Stimulated activated effector memory CD8-positive, alpha-beta T cell treated with anti-CD3 and anti-CD28 coated beads, Interleukin-12 subunit alpha, Interleukin-12 subunit beta, amount 100 ng/mL, for 72 hours (primary cell): ENCODE data around the gene MTCL3.
A peak's percentile ranks its signal among the peaks of the same experiment; 100 is the strongest.

Source experiments
- ATAC-seq: fragments of 150-1000 bp; cut with Tn5 transposase; 2 replicates; pipeline ENCODE4 v1.10.0; 2021
- DNase-seq, 2 donors: peaks; one replicate each; pipeline ENCODE4 v3.0.0; 2021 to 2022; ENCODE audit warnings: low spot score in 2 of 2
- H3K27ac Mint-ChIP-seq: one replicate; pipeline ENCODE4 v1.8.0; 2022; ENCODE audit warnings: mild to moderate bottlenecking, mixed read lengths
- H3K36me3 Mint-ChIP-seq: one replicate; pipeline ENCODE4 v1.8.0; 2022; ENCODE audit warnings: mild to moderate bottlenecking, mixed read lengths
- H3K4me1 Mint-ChIP-seq: one replicate; pipeline ENCODE4 v1.8.0; 2022; ENCODE audit warnings: mixed read lengths
- H3K4me3 Mint-ChIP-seq: one replicate; pipeline ENCODE4 v1.8.0; 2022; ENCODE audit warnings: mild to moderate bottlenecking, mixed read lengths
- H3K9me3 Mint-ChIP-seq: one replicate; pipeline ENCODE4 v1.8.0; 2022; ENCODE audit warnings: mixed read lengths

MTCL3 gene

DNA sequence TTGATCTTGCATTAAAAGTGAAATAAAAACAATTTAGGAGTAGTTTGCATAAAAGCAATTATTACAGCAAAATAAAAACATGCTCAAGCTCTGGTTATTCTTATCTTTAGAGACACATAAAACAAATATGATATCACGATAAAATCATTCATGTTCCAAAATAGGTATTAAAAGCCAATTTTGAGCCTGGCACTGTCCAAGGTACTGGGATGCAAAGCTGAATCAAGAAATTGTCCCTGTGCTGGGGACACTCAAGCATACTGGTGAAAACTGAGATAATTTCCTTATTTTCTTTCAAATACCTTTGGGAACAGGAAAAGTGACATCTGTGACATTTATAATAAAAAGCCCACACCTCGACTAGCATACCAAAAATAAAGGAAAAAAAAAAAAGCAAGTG is 931 bp upstream of the MTCL3 start:
- Mint-ChIP-seq H3K9me3 (no peaks in the 10 kb centered on the region), H3K4me1 (peaks cover 22% of the 10 kb centered on the region), H3K36me3 (peaks cover 1% of the 10 kb centered on the region), H3K27ac (no peak overlapping the region), H3K4me3 (peak overlapping the region; percentile 68)
- ATAC-seq: no peak
- DNase-seq: no peak

- peaks cover 27% of the 10 kb centered on the region for H3K4me1 Mint-ChIP-seq
- no peak for ATAC-seq
- H3K9me3 Mint-ChIP-seq: no peaks in the 10 kb centered on the region
- H3K4me3 Mint-ChIP-seq: peak overlapping the region; percentile 68
- H3K27ac Mint-ChIP-seq: peak overlapping the region; percentile 5
- DNase-seq: no peak
- peaks cover 8% of the 10 kb centered on the region for H3K36me3 Mint-ChIP-seq
Observed at GRCh38 chr6:127519469-127519785, 292 bp upstream of the MTCL3 start.

- no peak for ATAC-seq
- no peak for DNase-seq
- no peaks in the 10 kb centered on the region for H3K9me3 Mint-ChIP-seq
- H3K36me3 Mint-ChIP-seq: peaks cover 19% of the 10 kb centered on the region
- peak overlapping the region; percentile 68 for H3K4me3 Mint-ChIP-seq
- peaks cover 33% of the 10 kb centered on the region for H3K4me1 Mint-ChIP-seq
- H3K27ac Mint-ChIP-seq: peak overlapping the region; percentile 5
Observed at GRCh38 chr6:127518191-127518709, 885 bp downstream of the MTCL3 start.

DNA sequence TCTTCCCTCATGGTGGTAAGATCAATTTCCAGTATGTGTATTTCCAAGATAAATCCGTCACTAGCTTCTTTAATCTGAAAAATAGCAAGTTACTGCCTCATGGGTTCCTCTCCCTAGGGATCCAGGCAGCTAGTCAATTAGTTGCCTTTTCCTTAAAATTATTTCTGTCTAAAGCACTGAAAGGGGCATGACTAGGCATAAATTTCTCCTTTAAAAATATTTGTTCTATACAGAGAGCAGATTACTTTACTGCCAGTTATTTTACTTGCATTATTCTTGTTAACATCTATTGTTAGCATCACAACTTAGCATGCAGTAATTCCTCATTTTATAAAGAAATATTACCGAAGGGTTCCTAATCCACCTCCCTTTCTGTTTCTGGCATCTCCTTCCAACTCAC is 1.4 kb downstream of the MTCL3 start:
- Mint-ChIP-seq H3K9me3 (no peaks in the 10 kb centered on the region), H3K4me3 (peak overlapping the region; percentile 68), H3K4me1 (peaks cover 33% of the 10 kb centered on the region), H3K36me3 (peaks cover 25% of the 10 kb centered on the region), H3K27ac (no peak overlapping the region)
- no peak for DNase-seq
- ATAC-seq: no peak

GRCh38 chr6:127516662-127517273 is 2.4 kb downstream of the MTCL3 start:
- peak overlapping the region; percentile 69 for H3K27ac Mint-ChIP-seq
- H3K4me1 Mint-ChIP-seq: peaks cover 33% of the 10 kb centered on the region
- H3K9me3 Mint-ChIP-seq: no peaks in the 10 kb centered on the region
- ATAC-seq (peak; percentile 68), DNase-seq (peak in 1 of 2 donors; percentile 25)
- peak overlapping the region; percentile 88 for H3K4me3 Mint-ChIP-seq
- peaks cover 34% of the 10 kb centered on the region for H3K36me3 Mint-ChIP-seq

DNA sequence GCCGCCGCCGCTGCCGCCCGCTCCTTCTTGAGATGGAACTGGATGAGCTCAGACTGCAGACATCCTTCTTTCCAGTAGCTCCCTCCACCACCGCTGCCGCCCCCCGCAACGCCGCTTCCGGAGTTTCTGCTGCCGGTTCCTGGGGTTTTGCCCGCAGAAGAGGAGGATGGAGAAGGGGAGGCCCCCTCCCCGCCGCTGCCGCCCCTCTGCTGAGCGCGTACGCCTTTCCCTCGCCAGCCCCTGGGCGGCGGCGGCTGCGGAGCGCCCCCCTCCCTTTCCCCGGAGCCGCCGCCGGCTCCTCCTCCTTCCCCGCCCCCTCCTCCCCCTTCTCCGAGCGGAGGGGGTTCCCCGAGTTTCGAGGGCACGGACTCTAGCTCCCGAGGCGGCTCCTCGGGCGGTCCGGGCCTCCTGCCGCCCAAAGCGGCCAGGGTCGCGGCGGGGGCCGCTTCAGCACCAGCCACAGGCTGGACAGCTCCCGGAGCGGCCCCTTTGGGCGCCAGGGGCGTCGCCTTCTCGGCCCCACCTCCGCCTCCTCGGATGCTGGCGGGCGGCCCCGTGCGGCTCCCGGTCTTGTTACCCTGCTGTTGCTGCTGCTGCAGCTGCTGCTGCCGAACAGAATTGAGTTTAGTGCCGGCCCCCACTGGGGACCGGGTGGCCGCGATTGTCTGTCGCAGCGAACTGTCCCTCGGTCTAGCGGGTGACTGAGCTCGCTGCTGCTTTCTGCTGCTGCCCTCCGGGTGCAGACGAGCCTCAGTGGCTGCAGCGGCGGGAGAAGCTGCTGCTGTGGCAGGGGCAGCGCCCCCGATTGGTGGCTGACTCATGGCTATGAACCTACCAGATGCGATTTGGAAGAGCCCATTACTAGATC is 3.1 kb downstream of the MTCL3 start:
- H3K4me3 Mint-ChIP-seq: peak overlapping the region; percentile 88
- DNase-seq (peak; percentile 67 to 88), ATAC-seq (peak; percentile 84)
- H3K9me3 Mint-ChIP-seq: no peaks in the 10 kb centered on the region
- H3K36me3 Mint-ChIP-seq: peaks cover 42% of the 10 kb centered on the region
- peak overlapping the region; percentile 69 for H3K27ac Mint-ChIP-seq
- peaks cover 33% of the 10 kb centered on the region for H3K4me1 Mint-ChIP-seq

DNA sequence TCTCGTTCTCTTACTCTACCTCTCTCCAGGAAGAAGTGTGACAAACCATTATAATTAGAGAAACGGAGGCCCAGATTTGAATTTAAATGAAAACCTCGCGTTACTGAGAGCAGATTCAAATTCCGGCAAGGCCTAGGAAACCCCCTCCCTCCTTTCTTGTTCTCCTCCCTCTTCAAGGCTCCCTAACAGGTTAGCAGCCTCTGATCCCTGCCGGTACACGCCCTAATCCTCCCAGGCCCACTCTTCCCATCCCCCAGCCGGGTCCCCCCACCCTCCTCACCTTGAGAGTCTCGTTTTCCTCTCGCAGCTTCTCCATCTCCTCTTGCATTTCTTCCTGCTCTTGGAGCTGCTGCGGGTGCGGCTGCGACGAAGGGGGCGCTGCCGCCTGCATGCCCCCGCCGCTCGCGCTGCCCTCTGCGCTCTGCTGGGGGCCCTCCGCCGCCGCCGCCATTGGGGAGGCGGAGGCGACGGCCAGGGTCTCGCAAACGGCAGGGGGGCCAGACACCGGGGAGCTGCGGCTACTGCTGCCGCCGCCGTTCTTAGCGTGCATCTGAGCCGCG is 3.8 kb downstream of the MTCL3 start:
- Mint-ChIP-seq H3K27ac (peak overlapping the region; percentile 54), H3K36me3 (peaks cover 49% of the 10 kb centered on the region), H3K4me3 (peak overlapping the region; percentile 88), H3K9me3 (no peaks in the 10 kb centered on the region), H3K4me1 (peaks cover 33% of the 10 kb centered on the region)
- DNase-seq: no peak
- peak; percentile 29 for ATAC-seq

DNA sequence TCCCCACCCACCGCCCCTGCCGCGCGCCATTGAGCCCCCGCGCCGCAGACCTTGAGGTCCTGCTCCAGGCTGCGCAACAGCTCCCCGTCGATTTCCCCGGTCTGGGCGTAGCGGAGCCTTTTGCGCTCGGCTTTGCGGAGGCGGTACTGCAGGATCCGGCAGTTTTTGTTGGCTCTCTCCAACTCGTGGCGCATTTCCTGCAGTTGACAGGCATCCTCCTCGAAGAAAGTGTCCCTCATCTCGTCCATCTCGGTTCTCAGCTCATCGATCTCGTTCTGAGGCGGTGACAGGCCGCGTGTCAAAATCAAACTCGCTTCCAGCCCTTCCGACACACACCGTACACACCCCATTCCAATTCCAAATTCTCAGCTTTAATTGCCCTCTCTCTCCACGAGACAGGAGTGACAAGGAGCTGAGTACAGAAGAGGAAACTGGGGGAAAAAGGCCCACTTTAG is 4.3 kb downstream of the MTCL3 start:
- Mint-ChIP-seq H3K4me3 (peak overlapping the region; percentile 88), H3K36me3 (peaks cover 51% of the 10 kb centered on the region), H3K4me1 (peaks cover 33% of the 10 kb centered on the region), H3K27ac (peak overlapping the region; percentile 54), H3K9me3 (no peaks in the 10 kb centered on the region)
- peak in 1 of 2 donors; percentile 60 for DNase-seq
- no peak for ATAC-seq

GRCh38 chr6:127514179-127514772 is 4.9 kb downstream of the MTCL3 start:
- H3K27ac Mint-ChIP-seq: no peak overlapping the region
- no peak for ATAC-seq

DNA sequence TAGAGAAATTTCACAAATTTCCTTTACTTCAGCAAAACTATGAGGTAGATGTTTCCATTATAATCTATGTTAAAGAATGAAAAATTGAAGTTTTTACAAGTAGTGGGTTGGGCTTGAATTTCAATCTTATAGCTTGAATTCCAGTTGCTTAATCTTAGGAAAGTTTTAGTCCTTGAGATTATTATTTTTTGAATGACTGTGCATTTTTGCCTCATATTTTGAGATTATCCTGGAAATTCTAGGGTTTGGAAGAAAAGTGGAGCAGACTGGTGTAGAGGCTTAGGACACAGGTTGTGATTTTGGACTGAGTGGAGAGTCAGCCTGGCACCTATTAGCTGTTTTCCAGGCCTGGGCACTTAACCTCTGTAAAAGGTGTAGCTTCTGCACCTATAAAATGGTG is 5.7 kb downstream of the MTCL3 start:
- peaks cover 26% of the 10 kb centered on the region for H3K4me1 Mint-ChIP-seq
- no peak for ATAC-seq
- H3K4me3 Mint-ChIP-seq: no peak overlapping the region
- H3K27ac Mint-ChIP-seq: no peak overlapping the region
- H3K36me3 Mint-ChIP-seq: peaks cover 62% of the 10 kb centered on the region
- DNase-seq: no peak
- H3K9me3 Mint-ChIP-seq: no peaks in the 10 kb centered on the region

More at GRCh38 chr6:127514179-127514772, 4.9 kb downstream of the MTCL3 start:
- no peaks in the 10 kb centered on the region for H3K9me3 Mint-ChIP-seq
- H3K36me3 Mint-ChIP-seq: peaks cover 56% of the 10 kb centered on the region
- H3K4me3 Mint-ChIP-seq: peak overlapping the region; percentile 88
- no peak for DNase-seq
- peaks cover 30% of the 10 kb centered on the region for H3K4me1 Mint-ChIP-seq

DNA sequence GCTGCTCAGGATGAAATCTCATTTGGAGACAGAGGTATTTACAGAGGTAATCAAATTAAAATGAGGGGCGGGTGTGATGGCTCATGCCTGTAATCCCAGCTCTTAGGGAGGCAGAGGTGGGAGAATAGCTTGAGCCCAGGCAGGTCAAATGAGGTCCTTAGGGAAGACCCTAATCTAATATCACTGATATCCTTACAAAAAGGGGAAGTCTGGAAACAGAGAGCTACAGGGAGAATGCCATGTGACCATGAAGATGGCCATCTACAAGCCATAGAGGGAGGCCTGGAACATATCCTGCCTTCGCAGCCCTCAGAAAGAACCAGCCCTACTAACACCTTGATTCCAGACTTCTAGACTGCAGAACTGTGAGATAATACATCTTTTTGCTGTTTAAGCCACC is 8.3 kb downstream of the MTCL3 start:
- Mint-ChIP-seq H3K27ac (no peak overlapping the region), H3K36me3 (peaks cover 74% of the 10 kb centered on the region), H3K4me3 (no peak overlapping the region), H3K9me3 (no peaks in the 10 kb centered on the region), H3K4me1 (peaks cover 17% of the 10 kb centered on the region)
- no peak for ATAC-seq
- no peak for DNase-seq

- H3K4me3 Mint-ChIP-seq: no peak overlapping the region
- no peak overlapping the region for H3K27ac Mint-ChIP-seq
- peaks cover 5% of the 10 kb centered on the region for H3K4me1 Mint-ChIP-seq
- DNase-seq (no peak), ATAC-seq (no peak)
- no peaks in the 10 kb centered on the region for H3K9me3 Mint-ChIP-seq
- H3K36me3 Mint-ChIP-seq: peaks cover 41% of the 10 kb centered on the region
Observed at GRCh38 chr6:127506894-127507293, 12.2 kb downstream of the MTCL3 start.

- H3K27ac Mint-ChIP-seq: no peak overlapping the region
- no peak for ATAC-seq
- H3K9me3 Mint-ChIP-seq: no peaks in the 10 kb centered on the region
- H3K4me1 Mint-ChIP-seq: peaks cover 5% of the 10 kb centered on the region
- no peak for DNase-seq
- H3K4me3 Mint-ChIP-seq: no peak overlapping the region
- peaks cover 8% of the 10 kb centered on the region for H3K36me3 Mint-ChIP-seq
Observed at GRCh38 chr6:127503022-127503421, 16.1 kb downstream of the MTCL3 start.

DNA sequence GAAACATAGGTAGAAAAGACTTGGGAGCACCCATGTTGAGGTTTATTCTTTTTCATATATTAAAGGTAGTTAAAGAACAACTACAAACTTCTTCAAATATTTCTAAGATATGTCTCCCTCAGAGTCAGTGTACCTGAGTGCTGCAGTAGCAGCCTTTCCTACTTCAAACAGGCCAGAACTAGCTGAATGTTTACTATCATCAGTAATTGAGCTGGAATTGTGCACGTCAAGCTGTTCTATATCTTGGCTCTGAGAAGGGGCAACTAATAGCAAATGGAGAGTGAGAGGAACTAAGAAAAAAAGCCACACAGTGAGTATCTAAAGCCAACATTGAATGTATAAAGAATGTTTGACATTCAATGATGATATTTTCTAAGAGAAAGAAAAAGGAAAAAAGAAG is 21.7 kb downstream of the MTCL3 start:
- no peaks in the 10 kb centered on the region for H3K9me3 Mint-ChIP-seq
- H3K4me1 Mint-ChIP-seq: no peaks in the 10 kb centered on the region
- DNase-seq (no peak), ATAC-seq (no peak)
- H3K27ac Mint-ChIP-seq: no peak overlapping the region
- no peak overlapping the region for H3K4me3 Mint-ChIP-seq
- no peaks in the 10 kb centered on the region for H3K36me3 Mint-ChIP-seq

DNA sequence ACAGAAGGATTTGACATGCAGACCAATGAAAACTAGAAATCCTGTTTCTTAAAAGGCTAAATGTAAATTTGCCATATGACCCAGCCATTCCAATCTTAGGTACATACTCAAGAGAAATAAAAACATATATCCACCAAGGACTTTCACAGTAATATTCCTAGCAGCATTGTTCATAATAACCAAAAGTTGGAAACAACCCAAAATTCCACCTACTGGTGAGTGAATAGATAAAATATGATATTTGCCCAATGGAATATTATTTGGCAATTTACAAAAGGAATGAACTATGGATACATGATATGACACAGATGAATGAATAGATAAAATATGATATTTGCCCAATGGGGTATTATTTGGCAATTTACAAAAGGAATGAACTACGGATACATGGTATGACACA is 22.7 kb downstream of the MTCL3 start:
- Mint-ChIP-seq H3K4me3 (no peak overlapping the region), H3K9me3 (no peaks in the 10 kb centered on the region), H3K36me3 (no peaks in the 10 kb centered on the region), H3K4me1 (no peaks in the 10 kb centered on the region), H3K27ac (no peak overlapping the region)
- ATAC-seq: no peak
- DNase-seq: no peak
